PC-3 (cell line): Measurements from ENCODE around the gene RASGRP3. TPM values are rescaled to one million over a fixed set of nuclear protein-coding genes. Genes with fewer than 3 reads are reported as not detected.
A peak's percentile ranks its signal among the peaks of the same experiment; 100 is the strongest.

Source experiments
- ATAC-seq: fragments of 200-7000 bp; cut with Tn5 transposase; 2 replicates; pipeline ENCODE4 v1.9.1; 2020; ENCODE audit warnings: mild to moderate bottlenecking, moderate library complexity
- BruUV-seq: library from RNA; stranded (reverse); fragments of 400-500 nt; replicated peaks from 2 replicates; lab custom pipeline; 2021; lab: Mats Ljungman, UMichigan
- CTCF ChIA-PET: fragments of 300-600 bp; sonication (Branson Sonifier 250); formaldehyde crosslinking; loops from one replicate; lab custom pipeline; 2022; ENCODE audit warnings: antibody characterized with exemption; lab: Charles Lee
- POLR2A ChIA-PET: fragments of 300-600 bp; sonication (Branson Sonifier 250); formaldehyde crosslinking; loops from one replicate; lab custom pipeline; 2022; ENCODE audit warnings: antibody characterized with exemption; ENCODE audit not compliant: unreplicated experiment; lab: Charles Lee
- DNase-seq: peaks from one replicate; pipeline ENCODE4 v3.0.0-alpha.2; 2015
- H2AFZ ChIP-seq: fragments of 300-600 bp; sonication (generic); 2 replicates; pipeline ENCODE4 v1.6.0; 2016; ENCODE audit warnings: antibody characterized with exemption, low read length
- H3F3A ChIP-seq: fragments of 300-600 bp; sonication (generic); one replicate; pipeline ENCODE4 v1.6.0; 2017; ENCODE audit warnings: antibody characterized with exemption, low read length, control low read depth, mild to moderate bottlenecking; ENCODE audit not compliant: unreplicated experiment
- H3K27ac ChIP-seq: fragments of 300-600 bp; sonication (generic); 2 replicates; pipeline ENCODE4 v1.5.1; 2016; ENCODE audit warnings: mild to moderate bottlenecking, low read length
- H3K27me3 ChIP-seq: fragments of 300-600 bp; sonication (generic); 2 replicates; pipeline ENCODE4 v1.6.1; 2016; ENCODE audit warnings: low read length, mixed read lengths
- H3K36me3 ChIP-seq: fragments of 300-600 bp; sonication (generic); 2 replicates; pipeline ENCODE4 v1.6.1; 2016; ENCODE audit warnings: low read depth, mixed run types, low read length, mixed read lengths
- H3K4me1 ChIP-seq: fragments of 300-600 bp; sonication (generic); 2 replicates; pipeline ENCODE4 v1.5.1; 2016; ENCODE audit warnings: low read length; ENCODE audit not compliant: insufficient read depth
- H3K4me2 ChIP-seq: fragments of 300-600 bp; sonication (generic); 2 replicates; pipeline ENCODE4 v1.6.0; 2016; ENCODE audit warnings: low read length
- H3K4me3 ChIP-seq: fragments of 300-600 bp; sonication (generic); 2 replicates; pipeline ENCODE4 v1.5.1; 2016; ENCODE audit warnings: mild to moderate bottlenecking, low read length, mixed read lengths
- H3K79me2 ChIP-seq: fragments of 300-600 bp; sonication (generic); 2 replicates; pipeline ENCODE4 v1.6.1; 2017; ENCODE audit warnings: low read length, mixed read lengths
- H3K9ac ChIP-seq: fragments of 300-600 bp; sonication (generic); 2 replicates; pipeline ENCODE4 v1.6.0; 2016; ENCODE audit warnings: mild to moderate bottlenecking, low read length
- H3K9me2 ChIP-seq: fragments of 300-600 bp; sonication (generic); replicated peaks from 2 replicates; pipeline ENCODE4 v1.6.1; 2016; ENCODE audit warnings: mixed run types, low read length, mixed read lengths
- H3K9me3 ChIP-seq: fragments of 300-600 bp; sonication (generic); 2 replicates; pipeline ENCODE4 v1.6.1; 2016; ENCODE audit warnings: low read length, mixed read lengths
- H4K20me1 ChIP-seq: fragments of 300-600 bp; sonication (generic); 2 replicates; pipeline ENCODE4 v1.6.1; 2016; ENCODE audit warnings: low read length, mixed read lengths
- EZH2 ChIP-seq: fragments of 300-600 bp; sonication (generic); IDR thresholded peaks from one replicate; pipeline ENCODE4 v1.6.1; 2017; ENCODE audit warnings: antibody characterized with exemption, mild to moderate bottlenecking, low read length; ENCODE audit not compliant: unreplicated experiment
- EZH2phosphoT487 ChIP-seq: fragments of 300-600 bp; sonication (generic); IDR thresholded peaks from 2 replicates; pipeline ENCODE4 v1.6.1; 2018; ENCODE audit warnings: mild to moderate bottlenecking, antibody characterized with exemption, low read length, borderline replicate concordance
- intact Hi-C: fragments of 100-400 bp; cut with micrococcal nuclease; formaldehyde crosslinking; loops from 2 replicates; pipeline ENCODE4 v1.9.0; 2023
- total RNA-seq: library from RNA; depleted of rRNA; stranded (reverse); fragments of >200 nt; gene quantifications from 2 replicates; pipeline ENCODE4 v1.2.3, GENCODE V29; 2014
- TF ChIP-seq, protein P1 (sequence below): fragments of 300-600 bp; sonication (generic); conservative IDR thresholded peaks from 2 replicates; pipeline ENCODE4 v1.5.1; 2017; ENCODE audit warnings: antibody characterized with exemption, low read depth, mild to moderate bottlenecking, low read length

The RASGRP3 gene
- total RNA-seq, 1 experiment from 2014 or later, result 0.15 TPM

GRCh38 chr2:33435518-33435917 is 40.9 kb upstream of the RASGRP3 start:
- H3K36me3 ChIP-seq, result no peaks in the 10 kb centered on the region
- H3K27me3 ChIP-seq, result no peaks in the 10 kb centered on the region
- POLR2A ChIA-PET, result no interaction called here
- H4K20me1 ChIP-seq, result no peaks in the 10 kb centered on the region
- H3K9me2 ChIP-seq, result no peaks in the 10 kb centered on the region
- H3K79me2 ChIP-seq, result no peaks in the 10 kb centered on the region
- H3K9ac ChIP-seq, result no peak overlapping the region
- H3K4me1 ChIP-seq, result peaks cover 25% of the 10 kb centered on the region
- H3K4me3 ChIP-seq, result no peak overlapping the region
- no peak overlapping the region for H3K27ac ChIP-seq
- H2AFZ ChIP-seq, result no peak overlapping the region
- ATAC-seq (peak; percentile 72), DNase-seq (peak; percentile 35)
- intact Hi-C loops, result no loop called here
- CTCF ChIA-PET, result interaction anchor here (1.0 kb wide), 1 partner anchor 22 kb away, joined by 4 read pairs; no protein-coding TSS in a partner anchor
- no TSS peak for BruUV-seq
- no peaks in the 10 kb centered on the region for H3K9me3 ChIP-seq
- H3F3A ChIP-seq, result no peaks in the 10 kb centered on the region
- no peak for TF ChIP-seq EZH2phosphoT487
- TF ChIP-seq, protein P1, sequence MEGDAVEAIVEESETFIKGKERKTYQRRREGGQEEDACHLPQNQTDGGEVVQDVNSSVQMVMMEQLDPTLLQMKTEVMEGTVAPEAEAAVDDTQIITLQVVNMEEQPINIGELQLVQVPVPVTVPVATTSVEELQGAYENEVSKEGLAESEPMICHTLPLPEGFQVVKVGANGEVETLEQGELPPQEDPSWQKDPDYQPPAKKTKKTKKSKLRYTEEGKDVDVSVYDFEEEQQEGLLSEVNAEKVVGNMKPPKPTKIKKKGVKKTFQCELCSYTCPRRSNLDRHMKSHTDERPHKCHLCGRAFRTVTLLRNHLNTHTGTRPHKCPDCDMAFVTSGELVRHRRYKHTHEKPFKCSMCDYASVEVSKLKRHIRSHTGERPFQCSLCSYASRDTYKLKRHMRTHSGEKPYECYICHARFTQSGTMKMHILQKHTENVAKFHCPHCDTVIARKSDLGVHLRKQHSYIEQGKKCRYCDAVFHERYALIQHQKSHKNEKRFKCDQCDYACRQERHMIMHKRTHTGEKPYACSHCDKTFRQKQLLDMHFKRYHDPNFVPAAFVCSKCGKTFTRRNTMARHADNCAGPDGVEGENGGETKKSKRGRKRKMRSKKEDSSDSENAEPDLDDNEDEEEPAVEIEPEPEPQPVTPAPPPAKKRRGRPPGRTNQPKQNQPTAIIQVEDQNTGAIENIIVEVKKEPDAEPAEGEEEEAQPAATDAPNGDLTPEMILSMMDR, result no peak
- TF ChIP-seq EZH2, result no peak
- no peak overlapping the region for H3K4me2 ChIP-seq

DNA sequence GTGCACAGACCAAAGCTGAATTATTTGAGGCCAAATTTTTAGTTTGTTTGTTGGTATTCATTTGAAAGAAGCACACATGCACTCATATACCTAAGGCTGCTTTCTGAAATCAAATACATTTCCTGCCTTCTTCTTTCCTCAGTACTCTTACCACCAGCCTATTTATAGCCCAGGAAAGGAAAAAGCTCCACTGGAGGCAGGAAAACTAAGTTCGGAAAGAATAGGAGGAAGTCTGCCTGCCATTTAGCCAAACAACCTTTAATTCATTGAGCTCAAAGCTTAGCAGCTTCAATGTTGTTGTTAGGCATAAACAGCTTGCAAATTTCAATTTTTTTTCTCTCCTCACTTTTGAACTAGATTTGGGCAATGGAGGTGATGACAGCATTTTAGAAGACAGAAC is 40.4 kb upstream of the RASGRP3 start:
- intact Hi-C loops, result no loop called here
- DNase-seq, result no peak
- no peak for ATAC-seq
- Histone ChIP-seq H3K4me3 (no peak overlapping the region), H3K27me3 (no peaks in the 10 kb centered on the region), H2AFZ (no peak overlapping the region), H3K27ac (no peak overlapping the region), H4K20me1 (no peaks in the 10 kb centered on the region), H3K9me2 (no peaks in the 10 kb centered on the region), H3K36me3 (no peaks in the 10 kb centered on the region), H3K9ac (no peak overlapping the region), H3F3A (no peaks in the 10 kb centered on the region), H3K4me2 (no peak overlapping the region), H3K4me1 (peaks cover 25% of the 10 kb centered on the region), H3K79me2 (no peaks in the 10 kb centered on the region), H3K9me3 (no peaks in the 10 kb centered on the region)
- BruUV-seq, result no TSS peak
- TF ChIP-seq EZH2phosphoT487 (no peak), EZH2 (no peak)
- TF ChIP-seq, protein P1, result no peak
- ChIA-PET CTCF (interaction anchor here (0.6 to 1.0 kb wide), 2 partner anchors 23 to 148 kb away, joined by 3 to 4 read pairs; no protein-coding TSS in a partner anchor), POLR2A (no interaction called here)

GRCh38 chr2:33437297-33437696 is 39.2 kb upstream of the RASGRP3 start:
- no peaks in the 10 kb centered on the region for H3K27me3 ChIP-seq
- peak overlapping the region; percentile 13 for H3K4me2 ChIP-seq
- H3K9ac ChIP-seq, result 0 out of 2 replicates have a peak overlapping the region, but pooled peaks have one; percentile 6
- peak; percentile 82 for DNase-seq
- TF ChIP-seq EZH2phosphoT487, result no peak
- TF ChIP-seq, protein P1, result no peak
- no peak for TF ChIP-seq EZH2
- H2AFZ ChIP-seq, result 0 out of 2 replicates have a peak overlapping the region, but pooled peaks have one; percentile 7
- H3K27ac ChIP-seq, result peak overlapping the region; percentile 55
- H3K9me3 ChIP-seq, result no peaks in the 10 kb centered on the region
- intact Hi-C loops, result no loop called here
- no peaks in the 10 kb centered on the region for H3K9me2 ChIP-seq
- ATAC-seq, result peak; percentile 78
- no peaks in the 10 kb centered on the region for H3K36me3 ChIP-seq
- CTCF ChIA-PET, result no interaction called here
- H3F3A ChIP-seq, result no peaks in the 10 kb centered on the region
- no peaks in the 10 kb centered on the region for H4K20me1 ChIP-seq
- H3K4me1 ChIP-seq, result peaks cover 25% of the 10 kb centered on the region
- POLR2A ChIA-PET, result no interaction called here
- no TSS peak for BruUV-seq
- no peaks in the 10 kb centered on the region for H3K79me2 ChIP-seq
- H3K4me3 ChIP-seq, result no peak overlapping the region
